Type B pancreatic cell (in vitro differentiated cells): ENCODE measurements around the gene ALG3. TPM values are rescaled to one million over a fixed set of nuclear protein-coding genes. Genes with fewer than 3 reads are reported as not detected.
A peak's percentile ranks its signal among the peaks of the same experiment; 100 is the strongest.

Experiments
- DNase-seq: peaks from one replicate; pipeline ENCODE4 v3.0.0; 2021; ENCODE audit warnings: mixed read lengths; ENCODE audit not compliant: unreplicated experiment; ENCODE audit errors: extremely low spot score
- H3K27ac Mint-ChIP-seq: 2 replicates; pipeline ENCODE4 v1.8.0; 2021; ENCODE audit warnings: mild to moderate bottlenecking, mixed read lengths
- H3K27me3 Mint-ChIP-seq: 2 replicates; pipeline ENCODE4 v1.8.0; 2021; ENCODE audit warnings: mixed read lengths
- H3K36me3 Mint-ChIP-seq: 2 replicates; pipeline ENCODE4 v1.8.0; 2021; ENCODE audit warnings: mixed read lengths
- H3K4me1 Mint-ChIP-seq: one replicate; pipeline ENCODE4 v1.8.0; 2021; ENCODE audit warnings: mixed read lengths; ENCODE audit not compliant: unreplicated experiment
- H3K4me3 Mint-ChIP-seq: 2 replicates; pipeline ENCODE4 v1.8.0; 2021; ENCODE audit warnings: mild to moderate bottlenecking, mixed read lengths
- H3K9me3 Mint-ChIP-seq: 2 replicates; pipeline ENCODE4 v1.8.0; 2021; ENCODE audit warnings: mixed read lengths
- total RNA-seq: library from RNA; stranded (reverse); gene quantifications from 2 replicates; pipeline ENCODE4 v1.2.1, GENCODE V29; 2021; ENCODE audit warnings: low replicate concordance
- TF ChIP-seq, protein P1 (sequence below): fragments of 200-600 bp; sonication (generic); conservative IDR thresholded peaks from 2 replicates; pipeline ENCODE4 v1.5.0; 2021; ENCODE audit warnings: antibody characterized with exemption, mild to moderate bottlenecking

ALG3 gene
- total RNA-seq, 1 donor from 2014 or later = 55.8 TPM

DNA sequence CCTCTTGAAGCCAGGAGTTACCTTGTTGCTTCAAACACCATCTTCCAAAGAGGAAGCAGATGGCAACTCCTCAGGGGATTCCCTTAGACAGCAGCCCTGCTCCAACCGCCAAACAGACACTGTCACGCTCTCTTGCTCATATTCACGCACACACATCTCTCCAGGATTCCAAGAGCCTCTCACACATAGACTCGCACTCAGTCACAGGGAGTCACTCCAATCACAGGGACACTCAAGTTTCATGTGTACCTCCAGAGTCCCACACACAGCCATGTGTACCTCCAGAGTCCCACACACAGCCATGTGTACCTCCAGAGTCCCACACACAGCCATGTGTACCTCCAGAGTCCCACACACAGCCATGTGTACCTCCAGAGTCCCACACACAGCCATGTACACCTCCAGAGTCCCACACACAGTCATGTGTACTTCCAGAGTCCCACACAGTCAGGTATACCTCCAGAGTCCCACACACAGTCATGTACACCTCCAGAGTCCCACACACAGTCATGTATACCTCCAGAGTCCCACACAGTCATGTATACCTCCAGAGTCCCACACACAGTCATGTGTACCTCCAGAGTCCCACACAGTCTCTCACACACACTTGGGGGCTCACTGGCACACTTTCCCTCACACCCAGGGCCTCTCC, 13.3 kb downstream of the ALG3 start:
- no peak overlapping the region for H3K27ac Mint-ChIP-seq
- peaks cover 55% of the 10 kb centered on the region for H3K27me3 Mint-ChIP-seq
- DNase-seq = no peak
- no peaks in the 10 kb centered on the region for H3K9me3 Mint-ChIP-seq
- peaks cover 7% of the 10 kb centered on the region for H3K4me1 Mint-ChIP-seq
- TF ChIP-seq, protein P1, sequence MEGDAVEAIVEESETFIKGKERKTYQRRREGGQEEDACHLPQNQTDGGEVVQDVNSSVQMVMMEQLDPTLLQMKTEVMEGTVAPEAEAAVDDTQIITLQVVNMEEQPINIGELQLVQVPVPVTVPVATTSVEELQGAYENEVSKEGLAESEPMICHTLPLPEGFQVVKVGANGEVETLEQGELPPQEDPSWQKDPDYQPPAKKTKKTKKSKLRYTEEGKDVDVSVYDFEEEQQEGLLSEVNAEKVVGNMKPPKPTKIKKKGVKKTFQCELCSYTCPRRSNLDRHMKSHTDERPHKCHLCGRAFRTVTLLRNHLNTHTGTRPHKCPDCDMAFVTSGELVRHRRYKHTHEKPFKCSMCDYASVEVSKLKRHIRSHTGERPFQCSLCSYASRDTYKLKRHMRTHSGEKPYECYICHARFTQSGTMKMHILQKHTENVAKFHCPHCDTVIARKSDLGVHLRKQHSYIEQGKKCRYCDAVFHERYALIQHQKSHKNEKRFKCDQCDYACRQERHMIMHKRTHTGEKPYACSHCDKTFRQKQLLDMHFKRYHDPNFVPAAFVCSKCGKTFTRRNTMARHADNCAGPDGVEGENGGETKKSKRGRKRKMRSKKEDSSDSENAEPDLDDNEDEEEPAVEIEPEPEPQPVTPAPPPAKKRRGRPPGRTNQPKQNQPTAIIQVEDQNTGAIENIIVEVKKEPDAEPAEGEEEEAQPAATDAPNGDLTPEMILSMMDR = no peak
- H3K36me3 Mint-ChIP-seq = no peaks in the 10 kb centered on the region
- H3K4me3 Mint-ChIP-seq = no peak overlapping the region

DNA sequence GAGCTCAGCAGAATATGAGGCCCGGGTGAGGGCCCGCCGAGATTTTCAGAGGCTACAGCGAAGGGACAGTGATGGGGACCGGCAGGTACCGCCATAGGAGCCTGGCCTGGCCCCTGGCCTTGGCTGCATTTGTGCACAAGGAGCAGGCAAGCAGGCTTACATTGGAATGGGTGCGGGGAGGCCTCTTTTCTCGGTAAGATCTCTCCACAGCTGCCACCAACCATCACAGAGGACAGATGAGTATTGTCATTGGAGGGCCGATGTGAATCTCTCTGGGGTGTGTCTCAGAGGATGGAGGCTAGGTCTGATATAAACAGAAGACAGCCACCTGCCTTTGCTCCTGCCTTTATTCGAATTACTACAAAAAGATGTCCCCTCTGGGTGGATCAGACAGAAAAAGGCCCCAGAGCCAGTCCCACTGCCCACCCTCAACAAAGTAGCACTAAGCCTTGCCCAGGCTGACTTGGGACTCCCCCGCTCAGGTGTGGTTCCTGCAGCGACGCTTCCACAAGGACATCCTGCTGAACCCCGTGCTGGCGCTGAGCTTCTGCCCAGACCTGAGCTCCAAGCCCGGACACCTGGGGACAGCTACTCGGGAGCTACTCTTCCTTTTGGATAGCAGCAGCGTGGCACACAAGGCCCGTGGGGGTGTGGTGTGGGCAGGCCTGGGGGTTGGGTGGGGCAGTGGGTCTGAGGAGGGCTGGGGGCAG, 13.9 kb downstream of the ALG3 start:
- TF ChIP-seq, protein P1 = no peak
- no peak for DNase-seq
- H3K27ac Mint-ChIP-seq = no peak overlapping the region
- H3K27me3 Mint-ChIP-seq = peaks cover 55% of the 10 kb centered on the region
- peaks cover 7% of the 10 kb centered on the region for H3K4me1 Mint-ChIP-seq
- no peaks in the 10 kb centered on the region for H3K36me3 Mint-ChIP-seq
- no peaks in the 10 kb centered on the region for H3K9me3 Mint-ChIP-seq
- no peak overlapping the region for H3K4me3 Mint-ChIP-seq

DNA sequence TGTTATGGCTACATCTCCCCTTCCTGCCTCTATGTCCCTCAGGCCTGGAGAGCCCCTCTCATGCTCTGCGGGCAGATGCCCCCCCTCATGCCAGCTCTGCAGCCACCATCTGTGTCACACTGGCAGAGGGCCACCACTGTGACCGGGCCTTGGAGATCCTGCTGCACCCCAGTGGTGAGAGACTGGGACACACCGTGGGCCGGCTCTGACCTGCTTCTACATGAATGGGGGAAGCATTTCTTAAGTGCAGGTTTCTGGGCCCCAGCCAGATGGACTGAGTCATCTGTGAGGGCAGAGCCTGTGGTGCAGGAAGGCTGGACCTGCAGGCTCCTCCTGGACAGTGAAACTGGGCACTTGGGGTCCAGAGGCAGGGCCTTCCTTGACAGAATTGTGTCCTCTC, 14.5 kb downstream of the ALG3 start:
- Mint-ChIP-seq H3K9me3 (no peaks in the 10 kb centered on the region), H3K4me3 (no peak overlapping the region), H3K27me3 (peaks cover 55% of the 10 kb centered on the region), H3K27ac (no peak overlapping the region), H3K36me3 (no peaks in the 10 kb centered on the region), H3K4me1 (peaks cover 7% of the 10 kb centered on the region)
- TF ChIP-seq, protein P1 = no peak
- DNase-seq = no peak

DNA sequence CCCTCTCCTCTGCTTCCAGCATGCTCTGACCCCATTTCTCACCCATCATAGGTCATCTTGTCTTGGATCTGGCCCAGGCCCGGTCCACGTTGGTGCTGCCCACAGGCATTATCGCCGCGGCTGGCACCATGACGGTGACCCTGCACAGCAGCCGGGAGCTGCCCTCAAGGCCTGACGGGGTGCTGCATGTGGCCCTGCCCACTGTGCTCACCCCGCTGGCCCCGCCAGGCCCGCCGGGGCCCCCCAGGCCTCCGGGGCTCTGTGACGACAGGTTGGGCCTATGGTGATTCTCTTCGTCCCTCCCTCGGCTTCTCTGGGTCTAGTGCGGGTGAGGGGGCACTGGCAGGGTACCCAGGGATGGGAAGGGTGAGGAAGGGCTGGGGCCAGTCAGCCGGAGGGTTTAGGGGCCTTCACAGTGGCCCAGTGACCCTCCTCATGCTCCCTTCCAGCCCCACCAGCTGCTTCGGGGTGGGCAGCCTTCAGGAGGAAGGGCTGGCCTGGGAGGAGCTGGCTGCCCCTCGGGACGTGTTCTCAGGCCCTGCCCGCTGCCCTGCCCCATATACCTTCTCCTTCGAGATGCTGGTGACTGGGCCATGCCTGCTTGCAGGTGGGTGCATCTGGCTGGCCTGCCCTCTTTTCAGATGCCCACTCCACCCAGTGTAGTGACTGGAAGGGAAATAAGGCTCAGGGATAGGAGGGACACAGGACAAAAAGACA, 15.5 kb downstream of the ALG3 start:
- H3K36me3 Mint-ChIP-seq = no peaks in the 10 kb centered on the region
- peak overlapping the region; percentile 20 for H3K4me3 Mint-ChIP-seq
- peaks cover 7% of the 10 kb centered on the region for H3K4me1 Mint-ChIP-seq
- TF ChIP-seq, protein P1 = no peak
- H3K9me3 Mint-ChIP-seq = no peaks in the 10 kb centered on the region
- no peak for DNase-seq
- peaks cover 64% of the 10 kb centered on the region for H3K27me3 Mint-ChIP-seq
- H3K27ac Mint-ChIP-seq = no peak overlapping the region

DNA sequence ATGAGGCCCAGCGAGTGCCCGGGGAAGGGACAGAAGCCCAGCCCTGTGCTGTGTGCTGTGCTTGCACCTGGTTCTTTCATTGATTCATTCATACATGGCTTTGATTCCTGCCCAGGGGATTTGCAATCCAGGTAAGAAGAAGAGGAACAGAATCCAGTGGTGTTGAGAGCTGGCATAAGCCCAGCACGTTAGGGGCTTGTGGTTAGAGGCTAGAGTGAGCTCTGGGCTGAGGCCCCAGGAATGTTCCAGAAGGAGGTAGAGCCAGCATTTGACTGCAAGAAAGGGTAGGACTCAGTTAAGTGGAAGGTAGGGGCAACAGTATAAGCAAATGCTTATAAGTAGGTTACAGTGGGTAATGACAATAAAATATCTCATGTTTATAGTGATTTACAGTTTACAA, 17.1 kb downstream of the ALG3 start:
- H3K27me3 Mint-ChIP-seq = peaks cover 71% of the 10 kb centered on the region
- H3K9me3 Mint-ChIP-seq = no peaks in the 10 kb centered on the region
- no peak for DNase-seq
- TF ChIP-seq, protein P1 = no peak
- no peaks in the 10 kb centered on the region for H3K36me3 Mint-ChIP-seq
- H3K4me3 Mint-ChIP-seq = peak overlapping the region; percentile 81
- peak overlapping the region; percentile 47 for H3K27ac Mint-ChIP-seq
- H3K4me1 Mint-ChIP-seq = peaks cover 7% of the 10 kb centered on the region
